ACC112 (cell line): ENCODE measurements around the gene KLK8.

Source experiments
- H2AFZ ChIP-seq: fragments of 200-600 bp; sonication (generic); one replicate; pipeline ENCODE4 v1.6.0; 2017; ENCODE audit warnings: antibody characterized with exemption, low read length; ENCODE audit not compliant: unreplicated experiment
- H3K27ac ChIP-seq: fragments of 200-600 bp; sonication (generic); 2 replicates; pipeline ENCODE4 v1.5.1; 2014; ENCODE audit warnings: low read depth, mild to moderate bottlenecking, antibody characterized with exemption, low read length, moderate library complexity
- H3K27me3 ChIP-seq: fragments of 200-600 bp; sonication (generic); 2 replicates; pipeline ENCODE4 v1.6.1; 2014; ENCODE audit warnings: mild to moderate bottlenecking, antibody characterized with exemption, low read length, moderate library complexity, mixed read lengths; ENCODE audit not compliant: insufficient read depth
- H3K36me3 ChIP-seq: fragments of 200-600 bp; sonication (generic); 2 replicates; pipeline ENCODE4 v1.6.1; 2016; ENCODE audit warnings: mild to moderate bottlenecking, antibody characterized with exemption, low read length, moderate library complexity, mixed read lengths; ENCODE audit not compliant: insufficient read depth
- H3K4me1 ChIP-seq: fragments of 200-600 bp; sonication (generic); one replicate; pipeline ENCODE4 v1.6.1; 2016; ENCODE audit warnings: low read length, mixed read lengths; ENCODE audit not compliant: insufficient read depth, unreplicated experiment, control insufficient read depth
- H3K4me3 ChIP-seq: fragments of 200-600 bp; sonication (generic); 2 replicates; pipeline ENCODE4 v1.5.1; 2014; ENCODE audit warnings: mild to moderate bottlenecking, low read depth, low read length
- H3K79me2 ChIP-seq: fragments of 200-600 bp; sonication (generic); one replicate; pipeline ENCODE4 v1.6.0; 2016; ENCODE audit warnings: low read length; ENCODE audit not compliant: control insufficient read depth, unreplicated experiment, insufficient read depth

KLK8 gene

GRCh38 chr19:50983625-50984292 is 17.6 kb downstream of the KLK8 start, which contains the start of gene KLK7:
KLK7 (minus strand) TSS chr19:50983917; CDS start chr19:50982399, 1,518 bp downstream.
- no peak within 1 kb of the TSS for H3K4me3 ChIP-seq
- no peak within 1 kb of the TSS for H2AFZ ChIP-seq
- no peak within 1 kb of the TSS for H3K27ac ChIP-seq
- no peaks in the 10 kb centered on the region for H3K36me3 ChIP-seq
- H3K4me1 ChIP-seq: no peaks in the 10 kb centered on the region
- no peaks in the 10 kb centered on the region for H3K79me2 ChIP-seq
- peaks cover 30% of the 10 kb centered on the region for H3K27me3 ChIP-seq

GRCh38 chr19:50982186-50982585 is 19.2 kb downstream of the KLK8 start:
- Histone ChIP-seq H3K27ac (no peak overlapping the region), H3K27me3 (peaks cover 29% of the 10 kb centered on the region), H3K79me2 (no peaks in the 10 kb centered on the region), H3K4me1 (no peaks in the 10 kb centered on the region), H3K4me3 (no peak overlapping the region), H3K36me3 (no peaks in the 10 kb centered on the region), H2AFZ (no peak overlapping the region)

- H3K36me3 ChIP-seq: no peaks in the 10 kb centered on the region
- H3K4me3 ChIP-seq: no peak overlapping the region
- no peaks in the 10 kb centered on the region for H3K4me1 ChIP-seq
- H3K27ac ChIP-seq: no peak overlapping the region
- no peak overlapping the region for H2AFZ ChIP-seq
- H3K79me2 ChIP-seq: no peaks in the 10 kb centered on the region
- peaks cover 30% of the 10 kb centered on the region for H3K27me3 ChIP-seq
Observed at GRCh38 chr19:50981587-50982146, 19.7 kb downstream of the KLK8 start.

GRCh38 chr19:50980208-50980607 is 21.2 kb downstream of the KLK8 start:
- no peak overlapping the region for H3K27ac ChIP-seq
- H3K36me3 ChIP-seq: no peaks in the 10 kb centered on the region
- no peaks in the 10 kb centered on the region for H3K4me1 ChIP-seq
- H3K27me3 ChIP-seq: peaks cover 31% of the 10 kb centered on the region
- H3K4me3 ChIP-seq: no peak overlapping the region
- no peak overlapping the region for H2AFZ ChIP-seq
- H3K79me2 ChIP-seq: no peaks in the 10 kb centered on the region

DNA sequence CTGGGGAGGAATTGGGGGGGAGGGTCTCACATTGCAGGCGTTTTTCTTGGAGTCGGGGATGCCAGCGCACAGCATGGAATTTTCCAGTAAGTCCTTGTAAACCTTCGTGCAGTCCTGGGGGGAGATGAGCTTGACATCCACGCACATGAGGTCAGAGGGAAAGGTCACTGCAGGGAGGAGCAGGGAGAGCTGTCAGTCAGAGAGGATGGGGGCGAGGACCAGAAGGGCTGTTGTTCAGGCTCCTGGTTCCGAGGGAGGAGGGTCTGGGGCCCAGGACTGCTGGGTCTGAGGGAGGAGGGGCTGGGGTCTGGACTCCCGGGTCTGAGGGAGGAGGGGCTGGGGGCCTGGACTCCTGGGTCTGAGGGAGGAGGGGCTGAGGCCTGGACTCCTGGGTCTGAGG is 21.6 kb downstream of the KLK8 start:
- Histone ChIP-seq H3K27me3 (peaks cover 31% of the 10 kb centered on the region), H3K36me3 (no peaks in the 10 kb centered on the region), H3K27ac (no peak overlapping the region), H2AFZ (no peak overlapping the region), H3K79me2 (no peaks in the 10 kb centered on the region), H3K4me1 (no peaks in the 10 kb centered on the region), H3K4me3 (no peak overlapping the region)

DNA sequence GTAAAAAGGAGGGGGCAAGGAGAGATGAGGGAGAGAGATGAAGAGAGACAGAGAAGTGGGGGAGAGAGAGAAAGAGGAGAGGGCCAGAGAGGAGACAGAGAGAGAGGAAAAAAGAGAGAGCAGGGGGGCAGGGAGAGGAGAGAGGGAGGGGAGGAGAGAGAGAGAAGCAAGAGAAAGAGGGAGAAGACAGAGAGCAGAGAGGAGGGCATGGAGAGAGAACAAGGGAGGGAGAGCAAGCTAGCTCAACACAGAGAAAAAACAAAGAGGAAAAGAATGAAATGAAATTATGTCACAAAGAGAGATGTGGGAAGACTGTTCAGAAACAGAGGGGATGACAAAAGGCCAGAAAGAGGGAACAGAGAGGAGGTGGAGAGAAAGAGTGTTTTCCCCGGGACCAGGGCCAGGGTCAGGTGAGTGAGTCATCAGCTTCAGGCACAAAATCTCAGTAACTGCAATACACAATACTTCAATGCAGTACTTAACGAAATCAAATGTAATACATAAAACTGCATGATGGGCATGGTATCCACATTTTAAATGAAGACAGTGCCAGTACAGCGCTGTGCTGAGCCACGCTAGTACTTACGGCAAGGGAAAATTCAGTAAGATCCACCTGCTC is 22.5 kb downstream of the KLK8 start:
- H3K4me1 ChIP-seq: no peaks in the 10 kb centered on the region

DNA sequence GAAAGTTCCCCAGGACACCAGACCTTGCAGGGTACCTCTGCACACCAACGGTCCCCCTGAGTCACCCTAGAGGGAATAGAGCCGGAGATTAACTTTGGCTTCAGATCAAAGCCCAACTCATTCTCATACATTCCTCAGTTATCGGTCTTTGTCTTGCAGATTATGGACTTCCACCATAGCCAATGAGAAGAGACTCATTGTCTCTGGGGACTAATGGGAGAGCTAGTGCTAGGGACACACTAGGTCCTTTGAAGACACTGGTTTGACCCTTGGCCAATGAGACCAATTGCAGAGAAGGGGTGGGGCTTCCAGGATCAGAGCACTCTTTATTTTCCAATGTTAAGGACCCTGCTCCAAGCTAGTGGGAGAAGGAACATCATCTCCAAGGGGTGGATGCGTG is 23.8 kb downstream of the KLK8 start:
- Histone ChIP-seq H3K27ac (no peak overlapping the region), H3K36me3 (no peaks in the 10 kb centered on the region), H3K4me3 (no peak overlapping the region), H2AFZ (no peak overlapping the region), H3K79me2 (no peaks in the 10 kb centered on the region), H3K4me1 (no peaks in the 10 kb centered on the region), H3K27me3 (peaks cover 29% of the 10 kb centered on the region)

More for the DNA sequence above, 22.5 kb downstream of the KLK8 start:
- H3K36me3 ChIP-seq: no peaks in the 10 kb centered on the region
- H3K4me3 ChIP-seq: no peak overlapping the region
- peaks cover 30% of the 10 kb centered on the region for H3K27me3 ChIP-seq
- H2AFZ ChIP-seq: no peak overlapping the region
- H3K79me2 ChIP-seq: no peaks in the 10 kb centered on the region
- no peak overlapping the region for H3K27ac ChIP-seq

GRCh38 chr19:50975766-50976165 is 25.6 kb downstream of the KLK8 start:
- peaks cover 25% of the 10 kb centered on the region for H3K27me3 ChIP-seq
- H3K27ac ChIP-seq: no peak overlapping the region
- no peaks in the 10 kb centered on the region for H3K4me1 ChIP-seq
- H3K36me3 ChIP-seq: no peaks in the 10 kb centered on the region
- no peak overlapping the region for H3K4me3 ChIP-seq
- H3K79me2 ChIP-seq: no peaks in the 10 kb centered on the region
- H2AFZ ChIP-seq: no peak overlapping the region

DNA sequence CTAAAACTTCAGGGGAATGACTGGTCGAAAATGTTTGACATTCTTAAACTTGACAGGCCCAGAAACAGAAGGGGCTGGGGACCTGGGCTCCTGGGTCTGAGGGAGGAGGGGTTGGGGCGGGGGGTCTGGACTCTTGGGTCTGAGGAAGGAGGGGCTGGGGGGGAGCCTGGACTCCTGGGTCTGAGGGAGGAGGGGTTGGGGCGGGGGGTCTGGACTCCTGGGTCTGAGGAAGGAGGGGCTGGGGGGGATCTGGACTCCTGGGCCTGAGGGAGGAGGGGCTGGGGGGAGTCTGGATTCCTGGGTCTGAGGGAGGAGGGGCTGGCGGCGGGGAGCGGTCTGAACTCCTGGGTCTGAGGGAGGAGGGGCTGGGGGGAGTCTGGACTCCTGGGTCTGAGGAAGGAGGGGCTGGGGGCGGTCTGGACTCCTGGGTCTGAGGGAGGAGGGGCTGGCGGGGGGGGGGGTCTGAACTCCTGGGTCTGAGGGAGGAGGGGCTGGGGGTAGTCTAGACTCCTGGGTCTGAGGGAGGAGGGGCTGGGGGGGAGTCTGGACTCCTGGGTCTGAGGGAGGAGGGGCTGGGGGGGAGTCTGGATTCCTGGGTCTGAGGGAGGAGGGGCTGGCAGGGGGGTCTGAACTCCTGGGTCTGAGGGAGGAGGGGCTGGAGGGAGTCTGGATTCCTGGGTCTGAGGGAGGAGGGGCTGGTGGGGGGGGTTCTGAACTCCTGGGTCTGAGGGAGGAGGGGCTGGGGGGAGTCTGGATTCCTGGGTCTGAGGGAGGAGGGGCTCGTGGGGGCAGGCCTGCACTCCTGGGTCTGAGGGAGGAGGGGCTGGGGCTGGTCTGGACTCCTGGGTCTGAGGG is 26.5 kb downstream of the KLK8 start:
- Histone ChIP-seq H3K27ac (no peak overlapping the region), H3K79me2 (no peaks in the 10 kb centered on the region), H3K36me3 (no peaks in the 10 kb centered on the region), H3K4me3 (no peak overlapping the region), H3K27me3 (peaks cover 24% of the 10 kb centered on the region), H3K4me1 (no peaks in the 10 kb centered on the region), H2AFZ (no peak overlapping the region)

DNA sequence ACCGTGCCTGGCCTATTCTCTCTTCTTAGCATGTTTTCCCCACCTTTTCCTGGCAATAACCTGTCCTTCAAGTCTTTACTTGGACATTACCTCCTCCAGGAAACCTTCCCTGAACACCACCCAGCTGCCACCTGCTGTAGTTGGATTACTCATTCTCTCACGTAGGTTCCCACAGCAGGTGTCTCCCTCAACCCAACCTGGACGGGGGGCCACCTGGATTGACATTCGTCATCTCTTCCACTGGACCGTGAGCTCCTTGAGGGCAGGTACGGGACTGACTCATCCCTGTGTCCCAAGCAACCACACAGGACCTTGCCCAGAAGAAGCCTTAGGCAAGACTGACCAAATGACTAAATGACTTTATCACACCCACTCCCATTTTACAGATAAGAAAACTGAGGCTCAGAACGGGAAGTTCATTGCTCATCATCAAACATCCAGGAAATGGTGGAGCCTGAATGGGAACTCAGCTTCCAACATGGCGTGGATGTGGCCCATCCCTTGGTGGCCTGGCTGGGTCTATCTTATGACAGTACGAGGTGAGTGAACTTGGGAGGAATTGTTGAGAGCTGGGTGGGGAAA is 28.5 kb downstream of the KLK8 start:
- Histone ChIP-seq H3K79me2 (no peaks in the 10 kb centered on the region), H2AFZ (no peak overlapping the region), H3K36me3 (no peaks in the 10 kb centered on the region), H3K27me3 (peaks cover 19% of the 10 kb centered on the region), H3K4me3 (no peak overlapping the region), H3K27ac (no peak overlapping the region), H3K4me1 (no peaks in the 10 kb centered on the region)
